Left colon (tissue), 2 donors: Measurements from ENCODE around the gene PXMP4. TPM values are rescaled to one million over a fixed set of nuclear protein-coding genes. Genes with fewer than 3 reads are reported as not detected.

Experiments used
- ATAC-seq: fragments of 200-7000 bp; cut with Tn5 transposase; one replicate; pipeline ENCODE4 v1.9.1; 2020; ENCODE audit warnings: mild to moderate bottlenecking, moderate library complexity
- DNase-seq, 2 donors: peaks; one replicate each; pipeline ENCODE4 v3.0.0-alpha.2; 2020
- intact Hi-C, 2 donors: fragments of 100-400 bp; cut with DNase I in 1 of 2; cut with micrococcal nuclease in 1 of 2; formaldehyde crosslinking; loops; one replicate each; pipeline versions ENCODE4 v1.11.2 to v1.14.0; 2022; cut with DNase I, micrococcal nuclease
- total RNA-seq, 2 donors: library from RNA; stranded (reverse); fragmentation: NEBNext Ultra II Directional; extraction: Animal tissue kit (Norgen Biotek cat#: 25700); gene quantifications; one replicate each; pipeline ENCODE4 v1.2.1, GENCODE V29; 2021
- donor health status: DM: no; HTN: no; CAD: no.
- donor health status: DM: yes; HTN: yes; CAD: no.

The PXMP4 gene
- total RNA-seq, 2 donors from 2014 or later: 13.4 to 22.2 TPM

- peak; percentile 78 to 89 for DNase-seq
- ATAC-seq: peak; percentile 84
- intact Hi-C loops: no loop called here
Observed at GRCh38 chr20:33674294-33675135, 45.6 kb downstream of the PXMP4 start, which contains the start of gene NECAB3. Gene NECAB3, minus strand, starts transcription at chr20:33674428. Its CDS starts 76 bp downstream, at chr20:33674352.

- peak; percentile 23 for ATAC-seq
- no peak for DNase-seq
Observed at GRCh38 chr20:33673410-33674293, 46.5 kb downstream of the PXMP4 start.

GRCh38 chr20:33673114-33673409 lies 47.0 kb downstream of the PXMP4 start:
- no peak for DNase-seq
- ATAC-seq: no peak
- intact Hi-C loops: no loop called here

More at GRCh38 chr20:33673410-33674293, 46.5 kb downstream of the PXMP4 start:
- intact Hi-C loops: no loop called here

GRCh38 chr20:33672426-33673113 lies 47.5 kb downstream of the PXMP4 start:
- intact Hi-C loops: no loop called here
- ATAC-seq: no peak
- DNase-seq: no peak

GRCh38 chr20:33671573-33672288 lies 48.4 kb downstream of the PXMP4 start:
- intact Hi-C loops: no loop called here
- no peak for DNase-seq
- ATAC-seq: no peak

GRCh38 chr20:33670715-33671499 lies 49.2 kb downstream of the PXMP4 start:
- no peak for ATAC-seq
- intact Hi-C loops: no loop called here
- no peak for DNase-seq

GRCh38 chr20:33669873-33670640 lies 50.1 kb downstream of the PXMP4 start:
- ATAC-seq (no peak), DNase-seq (no peak)
- intact Hi-C loops: no loop called here

GRCh38 chr20:33669224-33669623 lies 50.9 kb downstream of the PXMP4 start:
- intact Hi-C loops: no loop called here
- ATAC-seq (no peak), DNase-seq (no peak)

GRCh38 chr20:33668466-33669155 lies 51.5 kb downstream of the PXMP4 start:
- intact Hi-C loops: no loop called here
- ATAC-seq (no peak), DNase-seq (no peak)

- ATAC-seq (peak; percentile 58), DNase-seq (peak; percentile 68 to 85)
- intact Hi-C loops: no loop called here
Observed at GRCh38 chr20:33667676-33668465, 52.2 kb downstream of the PXMP4 start.

GRCh38 chr20:33667245-33667675 lies 52.9 kb downstream of the PXMP4 start:
- intact Hi-C loops: no loop called here
- peak; percentile 66 to 75 for DNase-seq
- peak; percentile 38 for ATAC-seq

GRCh38 chr20:33666293-33667244 lies 53.5 kb downstream of the PXMP4 start, which contains the start of gene ACTL10:
Gene ACTL10, plus strand, starts transcription at chr20:33666943. Its CDS starts 555 bp downstream, at chr20:33667498.
- intact Hi-C loops: no loop called here
- ATAC-seq: peak; percentile 71

GRCh38 chr20:33664762-33665144 lies 55.4 kb downstream of the PXMP4 start:
- ATAC-seq (no peak), DNase-seq (no peak)
- intact Hi-C loops: no loop called here

More at GRCh38 chr20:33666293-33667244, 53.5 kb downstream of the PXMP4 start, which contains the start of gene ACTL10:
- DNase-seq: peak; percentile 98 to 99

- ATAC-seq: no peak
- intact Hi-C loops: no loop called here
- DNase-seq: no peak
Observed at GRCh38 chr20:33664085-33664761, 55.9 kb downstream of the PXMP4 start.
